NCI-H2081 treated with DMSO at 0.1 percent for 48 hours (cell line): ENCODE data around the gene FLVCR1.
"Not testable (repeated sequence)": the region's sequence is repeated elsewhere in the genome, so short reads cannot be mapped to it uniquely, and the experiment has no call there.

Source experiments
- DNase-seq: peaks from one replicate; lab custom pipeline; 2025; lab: John Stamatoyannopoulos, UW

Gene FLVCR1

DNA sequence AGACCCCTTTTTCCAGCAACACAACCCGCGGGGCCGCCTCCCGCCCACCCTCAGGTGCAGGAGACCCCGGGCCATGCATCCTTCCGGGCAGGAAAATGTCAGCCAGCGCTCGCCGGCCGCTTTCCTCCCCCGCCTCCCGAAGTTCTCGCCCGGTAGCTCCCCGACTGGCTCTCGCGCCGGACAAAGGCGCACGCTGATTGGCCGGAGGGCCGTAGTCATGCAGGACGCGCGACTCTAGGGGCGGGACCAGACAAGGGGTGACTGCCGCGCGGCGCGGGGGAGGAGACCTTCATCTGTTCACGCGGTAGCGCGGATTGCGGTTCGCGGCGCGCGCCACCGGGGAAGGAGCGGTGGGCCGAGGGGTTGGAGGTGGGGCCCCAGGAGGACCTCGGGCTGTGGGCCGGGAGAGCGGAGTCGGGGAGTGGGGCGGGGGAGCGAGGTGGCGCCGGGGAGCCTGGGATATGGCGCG is at the start of gene FLVCR1:
TSS of gene FLVCR1 (plus strand) at position 284 of the 469 bp plus-strand sequence. CDS start at position 462, 178 bp downstream.
- DNase-seq: peak; percentile 88

DNA sequence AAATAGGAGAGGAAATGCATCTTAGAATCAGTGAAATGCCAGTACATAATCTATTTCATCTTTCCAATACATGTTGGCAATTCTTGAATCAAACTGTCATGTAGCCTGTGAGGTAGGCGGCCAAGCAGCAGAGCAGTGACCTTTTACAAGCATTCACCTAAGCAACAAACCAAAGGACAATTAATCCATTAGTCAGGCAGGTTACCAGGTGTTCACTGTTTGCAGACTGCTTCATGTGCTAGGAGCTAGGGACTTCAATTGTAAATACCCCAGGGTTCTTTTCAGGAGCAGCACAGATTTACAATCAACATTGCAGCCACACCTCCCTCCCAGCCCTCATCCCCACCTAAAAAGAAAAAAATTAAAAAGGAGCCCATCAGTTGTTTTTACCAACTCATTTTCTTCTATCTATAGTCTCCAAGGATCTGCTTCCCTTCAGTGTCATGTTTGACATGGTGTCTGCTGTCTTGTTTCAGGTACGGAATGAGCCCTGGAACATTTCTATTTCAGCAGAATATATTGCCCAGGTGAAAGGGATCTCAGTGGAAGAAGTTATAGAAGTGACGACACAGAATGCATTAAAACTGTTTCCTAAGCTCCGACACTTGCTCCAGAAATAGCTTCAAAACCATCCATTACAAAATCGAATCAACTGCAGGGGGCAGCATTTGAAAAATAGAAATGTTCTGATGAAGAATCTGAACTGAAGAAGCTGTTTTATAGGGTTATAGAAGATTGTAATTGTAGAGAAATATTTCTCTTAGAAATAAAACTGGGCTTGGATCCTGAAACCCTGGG is 43.3 kb upstream of the FLVCR1 start:
- DNase-seq: peak; percentile 67

DNA sequence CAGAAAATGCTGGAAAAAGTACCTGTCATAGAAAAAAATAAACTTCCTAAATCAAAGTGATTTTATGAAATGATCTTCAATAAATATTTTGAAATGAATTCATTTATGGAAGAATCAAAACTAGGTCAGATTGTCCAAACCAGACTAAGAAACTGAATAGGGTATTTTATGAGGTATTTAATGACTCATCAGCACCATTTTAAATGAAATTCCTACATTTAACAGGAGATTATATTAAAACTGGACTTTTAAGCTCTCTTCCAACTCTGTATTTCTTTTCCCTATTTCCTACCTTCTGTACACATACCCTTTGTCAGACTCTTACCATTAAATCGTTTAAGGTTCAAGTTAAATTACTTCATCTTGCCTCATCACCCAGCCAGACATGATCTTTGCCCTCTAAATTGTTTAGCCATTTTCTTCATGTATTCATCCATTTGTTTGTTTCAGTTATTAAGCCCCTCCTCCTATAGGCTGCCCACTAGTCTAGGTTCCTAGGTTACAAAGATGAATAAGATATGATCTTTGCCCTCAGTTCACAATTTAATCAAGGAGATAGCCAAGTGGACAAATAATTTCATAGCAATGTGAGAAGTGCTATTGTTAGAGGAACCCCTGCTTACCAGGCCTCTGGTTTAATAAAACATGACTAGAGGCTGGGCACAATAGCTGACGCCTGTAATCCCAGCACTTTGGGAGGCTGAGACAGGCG is 41.4 kb upstream of the FLVCR1 start:
- DNase-seq: no peak

DNA sequence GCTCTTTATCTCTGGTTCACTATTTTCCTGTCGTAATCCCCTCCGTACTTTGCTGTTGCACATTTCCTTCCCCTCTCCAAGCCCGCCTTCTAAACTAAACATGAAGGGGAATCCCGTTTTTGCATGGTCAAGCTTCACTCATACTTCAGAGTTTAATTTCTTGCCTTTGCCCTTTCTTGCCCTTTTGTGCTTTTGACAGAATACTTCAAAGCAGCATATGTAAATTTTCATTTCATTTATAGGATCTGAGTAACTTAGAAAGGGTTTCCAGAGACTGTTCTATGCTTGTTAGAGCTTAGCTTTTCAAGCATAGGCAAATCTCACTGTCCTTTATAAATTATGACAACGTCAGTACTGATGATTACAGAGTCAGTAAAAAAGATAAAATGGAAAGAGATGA is 38.3 kb upstream of the FLVCR1 start:
- no peak for DNase-seq

DNA sequence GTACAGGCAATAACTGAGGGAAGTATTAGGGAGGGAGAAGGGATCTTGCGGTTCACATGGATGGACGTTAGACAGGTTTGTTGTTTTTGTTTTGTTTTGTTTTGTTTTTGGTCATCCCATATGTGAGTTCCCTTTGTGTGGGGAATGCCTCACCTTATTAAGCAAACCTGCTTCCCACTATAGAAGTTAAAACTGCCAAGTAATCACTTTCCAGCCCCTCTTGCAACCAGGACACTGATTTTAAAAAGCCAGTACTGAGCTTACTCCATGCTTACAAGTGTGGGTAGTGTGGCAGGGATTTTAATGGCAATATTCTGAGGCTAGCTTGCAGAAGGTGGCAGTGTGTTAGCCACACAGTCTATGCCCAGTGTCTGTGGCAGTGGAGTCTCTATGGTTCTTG is 37.1 kb upstream of the FLVCR1 start:
- DNase-seq: no peak

DNA sequence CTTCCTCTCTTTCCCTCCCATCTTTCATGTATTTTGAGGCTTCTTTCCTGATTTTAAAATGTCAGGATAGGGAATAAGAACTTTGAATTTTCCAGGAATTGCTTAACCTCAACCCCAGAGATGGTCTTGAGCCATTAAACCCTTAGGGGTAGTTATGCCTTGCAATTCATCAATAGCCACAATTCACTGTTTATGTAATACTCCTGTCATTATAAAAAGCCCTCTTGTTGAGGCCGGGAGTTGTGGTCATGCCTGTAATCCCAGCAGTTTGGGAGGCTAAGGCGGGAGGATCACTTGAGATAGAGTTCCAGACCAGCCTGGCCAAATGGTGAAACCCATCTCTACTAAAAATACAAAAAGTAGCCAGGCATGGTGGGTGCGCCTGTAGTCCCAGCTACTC is 35.1 kb upstream of the FLVCR1 start:
- no peak for DNase-seq

DNA sequence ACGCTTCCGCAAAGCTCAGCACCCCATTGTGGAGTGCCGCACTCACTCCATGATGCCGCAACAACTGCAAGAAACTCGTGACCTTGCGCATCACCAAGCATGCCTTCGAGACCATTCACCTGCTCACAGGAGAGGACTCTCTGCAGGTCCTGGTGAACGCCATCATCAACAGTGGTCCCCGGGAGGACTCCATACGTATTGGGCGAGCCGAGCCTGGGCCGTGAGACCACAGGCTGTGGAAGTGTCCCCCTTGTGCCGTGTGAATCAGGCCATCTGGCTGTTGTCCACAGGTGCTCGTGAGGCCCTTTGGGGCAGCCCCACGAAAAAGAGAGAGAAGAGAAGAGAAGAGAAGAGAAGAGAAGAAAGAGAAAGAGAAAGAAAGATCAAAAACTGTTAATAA is 33.9 kb upstream of the FLVCR1 start:
- DNase-seq: no peak

DNA sequence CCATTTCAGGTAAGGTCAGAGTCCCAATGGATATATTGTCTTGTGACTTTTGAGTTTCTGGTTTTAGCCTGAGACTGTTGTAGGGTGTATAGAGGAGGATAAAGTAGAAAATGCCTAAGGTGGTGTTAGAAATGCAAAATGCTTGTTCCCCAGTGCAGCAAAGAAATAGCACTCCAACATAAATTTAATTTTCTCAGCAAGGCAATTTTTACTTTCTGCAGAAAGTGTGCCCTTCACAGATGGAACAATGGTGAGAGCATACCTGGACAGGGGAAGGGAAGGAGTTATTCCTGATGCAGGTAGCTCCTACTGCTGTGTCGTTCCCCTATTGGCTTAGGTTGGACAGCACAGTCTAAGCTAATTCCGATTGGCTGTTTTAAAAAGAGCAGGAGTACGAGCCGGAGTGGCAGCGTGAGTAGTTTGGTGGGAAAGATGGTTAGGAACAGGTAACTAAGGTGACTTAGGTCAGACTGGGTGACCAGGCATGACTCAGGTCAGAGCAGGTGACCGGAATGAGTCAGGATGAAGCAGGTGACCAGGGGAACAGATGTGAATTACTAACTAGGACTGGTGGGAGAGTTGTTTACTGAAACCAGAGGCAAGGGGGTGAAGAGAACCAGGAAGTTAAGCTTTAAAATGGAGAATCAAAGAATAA is 32.1 kb upstream of the FLVCR1 start:
- DNase-seq: no peak

DNA sequence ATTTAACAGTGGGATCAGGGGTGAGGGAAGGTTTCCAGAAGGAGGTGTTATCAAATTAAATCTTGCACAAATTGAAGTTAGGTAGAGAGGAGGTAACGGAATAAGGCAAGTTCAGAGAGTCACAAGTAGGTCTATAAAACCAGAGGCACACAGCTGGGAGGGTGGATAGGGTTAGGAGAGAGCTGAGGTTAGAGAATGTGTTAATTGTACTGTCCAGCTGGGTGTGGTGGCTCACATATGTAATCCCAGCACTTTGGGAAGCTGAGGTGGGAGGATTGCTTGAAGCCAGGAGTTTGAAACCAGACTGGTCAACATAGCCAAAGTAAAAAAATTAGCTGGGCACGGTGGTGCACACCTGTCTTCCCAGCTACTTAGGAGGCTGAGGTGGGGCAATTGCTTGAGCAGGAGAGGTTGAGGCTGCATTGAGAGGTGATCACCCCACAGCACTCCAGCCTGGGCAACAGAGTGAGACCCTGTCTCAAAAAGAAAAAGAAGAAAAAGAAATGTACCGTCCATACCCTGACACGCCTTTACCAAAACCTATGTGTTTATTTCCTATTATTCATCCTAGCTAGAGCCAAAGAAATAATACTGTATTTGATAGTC is 30.8 kb upstream of the FLVCR1 start:
- DNase-seq: no peak

DNA sequence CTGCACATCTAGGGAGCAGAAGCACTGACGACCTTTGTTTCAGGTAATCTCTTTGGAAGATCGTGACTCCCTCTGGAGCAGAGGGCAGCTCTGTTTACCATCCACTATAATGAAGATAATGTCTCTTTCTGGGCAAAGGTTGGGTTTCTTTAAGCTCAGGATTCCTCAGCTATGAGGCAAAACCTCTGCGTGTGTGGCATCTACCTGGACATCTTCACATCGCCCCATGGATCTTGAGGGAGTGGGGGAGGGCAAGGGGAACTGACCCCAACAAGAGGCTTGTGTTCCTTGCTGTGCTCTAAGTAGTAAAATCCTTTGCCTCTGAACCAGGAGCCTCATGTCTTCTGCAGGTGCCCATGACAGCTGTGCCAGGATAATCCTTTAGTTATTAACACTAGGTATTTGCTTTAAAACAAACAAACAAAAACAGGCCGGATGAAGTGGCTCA is 30.2 kb upstream of the FLVCR1 start:
- DNase-seq: no peak

DNA sequence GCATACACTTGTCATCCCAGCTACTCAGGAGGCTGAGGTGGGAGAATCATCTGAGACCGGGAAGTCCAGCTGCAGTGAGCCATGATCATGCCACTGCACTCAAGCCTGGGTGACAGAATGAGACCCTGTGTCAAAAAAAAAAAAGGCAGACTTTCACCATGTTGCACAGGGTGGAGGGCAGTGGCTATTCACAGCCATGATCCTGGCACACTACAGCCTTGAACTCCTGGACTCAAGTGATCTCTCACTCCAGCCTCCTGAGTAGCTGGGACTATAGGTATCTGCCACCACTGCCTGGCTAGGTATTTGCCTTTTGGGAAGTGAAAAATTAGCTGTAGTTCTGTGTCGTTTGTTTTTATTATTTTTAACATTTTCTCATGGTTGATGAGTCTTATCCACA is 29.7 kb upstream of the FLVCR1 start:
- DNase-seq: no peak

DNA sequence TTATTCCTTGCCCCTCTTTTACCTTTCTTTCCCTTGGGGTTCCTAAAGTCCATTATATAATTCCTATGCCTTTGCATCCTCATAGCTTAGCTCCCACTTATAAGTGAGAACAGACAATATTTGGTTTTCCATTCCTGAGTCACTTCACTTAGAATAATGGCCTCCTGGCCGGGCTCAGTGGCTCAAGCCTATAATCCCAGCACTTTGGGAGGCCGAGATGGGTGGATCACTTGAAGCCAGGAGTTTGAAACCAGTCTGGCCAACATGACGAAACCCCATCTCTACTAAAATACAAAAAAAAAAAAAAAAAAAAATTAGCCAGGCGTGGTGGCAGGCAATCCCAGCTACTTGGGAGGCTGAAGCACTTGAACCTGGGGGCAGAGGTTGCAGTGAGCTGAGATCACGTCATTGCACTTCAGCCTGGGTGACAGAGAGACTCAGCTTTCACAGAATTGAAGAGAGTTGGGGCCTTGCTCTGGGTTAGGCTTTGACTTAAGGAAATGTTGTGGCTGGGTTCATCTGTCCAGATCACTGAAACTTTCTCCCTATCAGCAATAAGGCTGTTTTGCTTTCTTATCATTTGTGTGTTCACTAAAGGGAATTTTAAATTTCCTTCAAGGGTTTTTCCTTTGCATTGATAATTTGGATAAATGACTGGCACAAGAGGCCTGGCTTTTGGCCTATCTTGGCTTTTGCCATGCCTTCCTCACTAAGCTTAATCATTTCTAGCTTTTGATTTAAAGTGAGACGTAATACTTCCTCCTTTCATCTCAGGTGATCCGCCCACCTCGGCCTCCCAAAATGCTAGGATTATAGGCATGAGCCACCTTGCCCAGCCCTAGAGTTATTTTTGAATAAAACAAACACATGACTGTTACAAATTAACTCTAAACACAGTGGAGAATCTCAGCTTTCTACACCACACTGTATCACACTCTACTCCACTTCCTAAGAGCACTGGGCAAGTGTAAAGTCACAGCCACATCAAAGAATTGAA is 24.6 kb upstream of the FLVCR1 start:
- not testable (repeated sequence) for DNase-seq

DNA sequence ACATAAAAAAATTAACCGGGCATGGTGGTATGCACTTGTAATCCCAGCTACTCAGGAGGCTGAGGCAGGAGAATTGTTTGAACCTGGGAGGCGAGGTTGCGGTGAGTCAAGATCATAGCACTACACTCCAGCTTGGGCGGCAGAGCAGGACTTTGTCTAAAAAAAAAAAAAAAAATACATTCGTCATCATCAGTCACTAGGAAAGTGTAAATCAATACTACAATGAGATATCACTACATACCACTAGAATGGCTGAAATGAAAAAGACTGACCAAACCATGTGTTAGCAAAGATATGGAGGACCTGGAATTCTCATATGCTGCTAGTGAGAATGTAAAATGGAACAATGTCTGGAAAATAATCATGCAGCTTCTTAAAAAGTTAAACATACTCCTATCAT is 19.9 kb upstream of the FLVCR1 start:
- no peak for DNase-seq

DNA sequence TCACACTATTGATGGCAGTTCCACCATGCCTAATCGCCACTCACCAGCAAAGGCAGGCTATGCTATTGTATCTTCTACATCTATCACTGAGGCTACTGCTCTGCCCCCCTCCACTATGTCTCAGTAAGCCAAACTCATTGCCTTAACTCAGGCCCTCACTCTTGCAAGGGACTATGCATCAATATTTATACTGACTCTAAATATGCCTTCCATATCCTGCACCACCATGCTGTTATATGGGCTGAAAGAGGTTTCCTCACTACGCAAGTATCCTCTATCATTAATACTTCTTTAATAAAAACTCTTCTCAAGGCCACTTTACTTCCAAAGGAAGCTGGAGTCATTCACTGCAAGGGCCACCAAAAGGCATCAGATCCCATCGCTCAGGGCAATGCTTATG is 13.6 kb upstream of the FLVCR1 start:
- not testable (repeated sequence) for DNase-seq

DNA sequence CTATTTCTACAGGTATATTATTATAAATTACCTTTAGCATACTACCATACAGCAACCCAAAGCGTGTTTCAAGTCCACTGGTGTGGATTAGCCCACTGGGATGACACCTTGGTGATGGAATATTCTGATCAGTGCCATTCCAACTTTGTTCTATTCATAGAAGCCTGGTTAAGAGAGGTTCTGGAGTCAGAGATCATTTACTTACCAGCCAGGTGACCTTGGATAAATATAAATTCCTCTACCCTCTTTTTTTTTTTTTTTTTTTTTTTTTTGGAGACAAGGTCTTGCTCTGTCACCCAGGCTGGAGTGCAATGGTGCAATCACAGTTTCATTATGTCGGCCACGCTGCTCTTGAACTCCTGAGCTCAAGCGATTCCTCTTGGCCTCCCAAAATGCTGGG is 10.5 kb upstream of the FLVCR1 start, which contains the start of gene SPATA45:
TSS of gene SPATA45 (minus strand) at position 101 of the 400 bp plus-strand sequence. CDS start 11,500 bp downstream, outside the sequence.
- no peak for DNase-seq

DNA sequence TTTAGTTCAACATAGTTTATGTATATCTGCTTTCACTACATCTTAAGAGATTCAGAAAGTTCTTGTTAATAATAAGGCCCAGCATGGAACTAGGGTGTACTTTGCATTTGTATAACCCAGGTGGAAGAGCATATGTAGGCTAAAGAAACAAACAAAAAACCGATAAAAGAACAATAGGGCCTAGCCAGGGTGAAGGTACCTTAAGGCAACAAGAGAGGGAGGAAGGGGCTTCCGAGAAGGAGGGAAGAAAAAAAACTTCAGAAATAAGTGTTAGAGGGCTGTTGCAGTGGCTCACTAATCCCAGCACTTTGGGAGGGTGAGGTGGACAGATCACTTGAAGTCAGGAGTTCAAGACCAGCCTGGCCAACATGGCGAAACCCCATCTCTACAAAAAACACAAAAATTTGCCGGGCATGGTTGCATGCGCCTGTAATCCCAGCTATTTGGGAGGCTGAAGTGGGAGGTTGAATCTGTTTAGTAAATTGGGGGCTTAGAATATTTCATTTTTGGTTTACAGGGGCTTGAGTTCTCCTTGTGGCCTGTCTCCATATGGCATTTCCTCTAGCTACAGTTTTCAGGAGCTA is 5.9 kb upstream of the FLVCR1 start:
- no peak for DNase-seq

DNA sequence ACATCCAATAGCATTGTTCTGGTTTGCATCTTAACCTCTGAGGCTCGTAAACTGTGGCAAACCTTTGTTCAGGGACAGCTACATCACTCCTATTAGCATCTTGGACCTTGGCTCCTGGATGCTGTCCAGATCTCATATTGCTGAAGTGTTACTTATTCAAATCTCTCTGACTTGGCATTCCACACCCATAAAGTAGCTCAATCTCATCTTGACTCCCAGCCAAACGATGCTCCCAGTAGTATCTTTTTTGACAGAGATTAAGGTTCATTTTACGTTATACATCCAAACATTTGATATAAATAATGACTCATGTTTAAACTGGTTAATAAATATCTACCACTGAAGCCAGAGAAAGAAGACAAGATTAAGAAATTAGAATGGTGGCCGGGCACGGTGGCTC is 4.4 kb upstream of the FLVCR1 start:
- no peak for DNase-seq

DNA sequence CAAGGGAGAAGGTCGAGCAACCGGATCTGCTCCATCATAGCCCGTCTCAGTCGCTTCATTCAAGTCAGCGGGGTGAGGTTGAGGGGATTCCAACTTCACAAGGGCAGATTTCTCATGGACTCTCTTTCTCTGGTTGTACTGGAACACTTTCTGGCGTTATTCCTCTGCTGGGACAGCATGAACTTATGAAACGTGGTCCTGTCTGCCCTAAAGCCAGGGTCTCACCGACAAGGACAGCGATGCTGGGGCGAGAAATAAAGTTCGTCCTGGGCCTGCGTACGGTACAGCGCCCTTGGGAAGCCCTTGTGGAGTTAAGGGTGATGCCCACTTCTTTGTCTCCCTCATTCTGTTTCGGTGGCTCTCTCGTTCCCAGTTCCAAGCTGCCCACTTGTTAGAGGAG is 1.3 kb upstream of the FLVCR1 start:
- DNase-seq: no peak

DNA sequence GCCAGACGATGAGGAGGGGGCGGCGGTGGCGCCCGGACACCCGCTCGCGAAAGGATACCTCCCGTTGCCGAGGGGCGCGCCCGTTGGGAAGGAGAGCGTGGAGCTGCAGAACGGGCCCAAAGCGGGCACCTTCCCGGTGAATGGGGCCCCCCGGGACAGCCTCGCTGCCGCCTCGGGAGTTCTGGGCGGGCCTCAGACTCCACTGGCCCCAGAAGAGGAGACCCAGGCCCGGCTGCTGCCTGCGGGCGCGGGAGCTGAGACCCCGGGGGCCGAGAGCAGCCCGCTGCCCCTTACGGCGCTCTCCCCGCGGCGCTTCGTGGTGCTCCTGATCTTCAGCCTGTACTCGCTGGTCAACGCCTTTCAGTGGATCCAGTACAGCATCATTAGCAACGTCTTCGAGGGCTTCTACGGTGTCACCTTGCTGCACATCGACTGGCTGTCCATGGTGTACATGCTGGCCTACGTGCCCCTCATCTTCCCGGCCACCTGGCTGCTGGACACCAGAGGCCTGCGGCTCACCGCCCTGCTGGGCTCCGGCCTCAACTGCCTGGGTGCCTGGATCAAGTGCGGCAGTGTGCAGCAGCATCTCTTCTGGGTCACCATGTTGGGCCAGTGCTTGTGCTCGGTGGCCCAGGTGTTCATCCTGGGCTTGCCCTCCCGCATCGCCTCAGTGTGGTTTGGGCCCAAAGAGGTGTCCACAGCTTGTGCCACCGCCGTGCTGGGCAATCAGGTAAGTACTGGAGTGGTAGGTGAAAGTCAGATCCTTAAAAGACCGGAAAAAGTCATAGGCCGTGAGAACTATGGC is 588 bp downstream of the FLVCR1 start:
- DNase-seq: no peak
